Measurements from ENCODE around the gene SEC11C.

The SEC11C gene

GRCh38 chr18:59172664-59173249 is 33.1 kb downstream of the SEC11C start:
- TF ChIP-seq GATA2 (IDR thresholded peaks at IDR 0.05; ENCODE audit: low read depth, low read length) (no peak), GATA3 (IDR thresholded peaks at IDR 0.05; ENCODE audit: low read depth, low read length) (no peak)

GRCh38 chr18:59177485-59177884 is 37.8 kb downstream of the SEC11C start:
- TF ChIP-seq GATA2 (IDR thresholded peaks at IDR 0.05; ENCODE audit: low read depth, low read length) = no peak
- TF ChIP-seq GATA3 (IDR thresholded peaks at IDR 0.05; ENCODE audit: low read depth, low read length) = no peak

DNA sequence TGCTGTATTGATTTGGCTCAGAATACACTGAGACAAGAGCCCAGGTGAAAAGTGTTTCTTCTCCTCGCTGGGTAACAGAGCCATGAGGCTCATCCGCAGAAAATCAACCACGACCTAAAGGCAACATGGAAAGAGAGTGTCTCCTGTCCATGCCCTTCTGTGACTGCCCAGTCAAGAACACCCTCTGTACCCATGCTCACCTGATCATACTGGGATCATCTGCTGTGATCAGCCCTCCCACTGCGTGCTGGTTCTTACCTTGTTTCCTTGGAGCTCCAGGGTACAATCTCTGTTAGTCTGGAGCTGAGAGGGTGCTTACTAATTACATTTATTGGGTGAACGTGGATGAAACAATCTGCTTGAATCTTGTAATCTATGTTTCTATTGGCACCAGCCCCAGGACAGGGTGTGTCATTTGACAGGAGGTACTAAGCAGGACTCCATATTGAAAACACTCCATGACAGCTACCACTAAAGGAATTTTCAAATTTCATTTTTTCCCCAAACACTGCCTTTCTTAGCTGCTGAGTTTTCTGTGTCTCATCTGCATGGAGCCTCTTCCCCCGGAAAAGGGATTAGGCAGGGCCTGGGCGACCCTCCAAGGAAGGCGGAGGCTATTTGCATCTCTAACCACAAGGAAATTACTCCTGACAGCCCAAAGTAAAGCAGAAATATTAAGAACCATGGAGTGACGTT is 40.6 kb downstream of the SEC11C start:
- TF ChIP-seq GATA2 (IDR thresholded peaks at IDR 0.05; ENCODE audit: low read depth, low read length) = no peak
- no peak for TF ChIP-seq GATA3 (IDR thresholded peaks at IDR 0.05; ENCODE audit: low read depth, low read length)

- no peak for TF ChIP-seq GATA3 (IDR thresholded peaks at IDR 0.05; ENCODE audit: low read depth, low read length)
- no peak for TF ChIP-seq GATA2 (IDR thresholded peaks at IDR 0.05; ENCODE audit: low read depth, low read length)
Observed at GRCh38 chr18:59182673-59183072, 43.0 kb downstream of the SEC11C start.

DNA sequence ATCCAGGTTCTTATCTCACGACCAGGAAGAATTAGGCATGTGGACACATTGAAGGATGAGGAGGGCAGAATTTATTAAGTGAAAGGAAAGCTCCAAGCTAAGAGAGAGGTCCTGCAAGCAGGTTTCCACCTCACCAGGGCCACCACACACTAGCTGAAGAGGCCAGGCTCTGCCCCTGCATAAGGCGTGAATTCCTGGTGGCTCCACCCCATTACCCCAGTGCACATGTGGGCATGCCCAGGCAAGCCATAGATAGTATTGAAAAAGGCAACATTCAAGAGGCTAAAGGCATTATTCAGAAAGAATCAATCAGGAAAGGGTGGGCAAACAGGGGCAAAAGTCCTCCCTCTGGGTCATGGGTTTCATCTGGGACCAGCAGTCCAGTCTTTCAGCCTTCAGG is 49.3 kb downstream of the SEC11C start:
- TF ChIP-seq GATA2 (IDR thresholded peaks at IDR 0.05; ENCODE audit: low read depth, low read length) (no peak), GATA3 (IDR thresholded peaks at IDR 0.05; ENCODE audit: low read depth, low read length) (no peak)

DNA sequence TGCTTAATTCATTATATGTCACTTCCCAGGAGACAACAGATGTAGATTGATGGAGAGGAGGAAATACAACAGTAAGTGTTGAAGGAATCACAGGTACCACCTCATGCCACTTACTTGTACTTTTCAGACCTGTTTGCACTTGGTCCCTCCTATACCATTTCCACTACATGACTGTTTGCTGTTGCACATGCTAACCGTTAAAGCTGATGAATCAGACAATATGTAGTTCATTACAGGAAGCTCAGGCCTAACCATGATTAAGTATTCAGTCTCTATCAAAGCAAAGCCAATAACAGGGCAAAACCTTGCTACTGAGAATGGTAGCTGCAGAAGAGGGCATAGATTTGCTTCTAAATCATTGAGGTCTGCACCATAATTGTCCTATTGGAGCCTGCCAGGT is 50.1 kb downstream of the SEC11C start:
- TF ChIP-seq GATA3 (IDR thresholded peaks at IDR 0.05; ENCODE audit: low read depth, low read length) (no peak), GATA2 (IDR thresholded peaks at IDR 0.05; ENCODE audit: low read depth, low read length) (no peak)

DNA sequence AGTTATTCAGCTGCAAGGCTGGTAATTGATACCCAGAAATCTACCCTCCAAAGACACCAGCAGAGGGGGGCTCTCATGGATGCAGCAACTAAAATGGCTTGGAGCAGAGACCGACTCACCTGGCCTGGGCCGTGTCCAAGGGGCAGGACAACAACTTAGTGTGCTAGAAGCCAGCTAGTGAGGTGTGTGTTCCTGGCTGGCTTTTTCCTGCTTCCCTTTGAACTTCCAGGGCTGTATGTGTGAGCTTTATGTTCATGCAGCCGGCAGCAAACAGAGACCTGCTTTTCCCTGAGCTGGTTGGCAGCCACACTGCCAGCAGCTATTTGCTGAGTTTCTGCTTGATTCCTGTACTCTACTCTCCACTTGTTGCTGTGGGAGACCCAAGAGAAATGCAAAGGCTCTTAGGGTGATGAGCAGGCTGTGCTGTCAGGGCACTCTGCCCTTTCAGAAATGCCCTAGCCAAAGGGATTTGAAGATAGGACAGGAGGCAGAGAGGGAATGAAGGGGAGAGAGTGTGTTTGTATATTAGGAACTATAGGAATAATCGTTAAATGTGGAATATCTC is 56.6 kb downstream of the SEC11C start:
- TF ChIP-seq GATA2 (IDR thresholded peaks at IDR 0.05; ENCODE audit: low read depth, low read length) (no peak), GATA3 (IDR thresholded peaks at IDR 0.05; ENCODE audit: low read depth, low read length) (no peak)

- TF ChIP-seq GATA2 (IDR thresholded peaks at IDR 0.05; ENCODE audit: low read depth, low read length) = no peak
- TF ChIP-seq GATA3 (IDR thresholded peaks at IDR 0.05; ENCODE audit: low read depth, low read length) = no peak
Observed at GRCh38 chr18:59197636-59198035, 58.0 kb downstream of the SEC11C start.

- no peak for TF ChIP-seq GATA2 (IDR thresholded peaks at IDR 0.05; ENCODE audit: low read depth, low read length)
- no peak for TF ChIP-seq GATA3 (IDR thresholded peaks at IDR 0.05; ENCODE audit: low read depth, low read length)
Observed at GRCh38 chr18:59198215-59198614, 58.5 kb downstream of the SEC11C start.

DNA sequence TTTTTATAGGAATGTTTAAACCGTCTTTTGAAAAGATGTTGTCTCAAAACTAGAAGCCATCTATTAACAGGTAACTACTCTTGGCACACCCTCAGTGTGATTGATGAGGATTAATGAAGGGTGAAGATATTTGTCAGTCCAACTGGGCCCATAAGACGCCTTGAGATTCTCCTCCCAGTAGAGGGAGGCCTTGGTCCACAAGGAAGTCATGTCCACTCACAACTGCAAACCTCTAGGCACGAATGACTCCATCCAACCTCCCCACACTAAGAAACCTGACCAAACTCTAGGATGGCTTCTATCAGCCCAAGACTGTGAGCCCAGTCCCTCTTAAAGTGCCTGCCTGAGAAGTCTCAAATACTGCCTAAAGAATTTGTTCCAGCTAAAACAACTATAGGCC is 61.1 kb downstream of the SEC11C start:
- TF ChIP-seq GATA3 (IDR thresholded peaks at IDR 0.05; ENCODE audit: low read depth, low read length) (no peak), GATA2 (IDR thresholded peaks at IDR 0.05; ENCODE audit: low read depth, low read length) (no peak)

DNA sequence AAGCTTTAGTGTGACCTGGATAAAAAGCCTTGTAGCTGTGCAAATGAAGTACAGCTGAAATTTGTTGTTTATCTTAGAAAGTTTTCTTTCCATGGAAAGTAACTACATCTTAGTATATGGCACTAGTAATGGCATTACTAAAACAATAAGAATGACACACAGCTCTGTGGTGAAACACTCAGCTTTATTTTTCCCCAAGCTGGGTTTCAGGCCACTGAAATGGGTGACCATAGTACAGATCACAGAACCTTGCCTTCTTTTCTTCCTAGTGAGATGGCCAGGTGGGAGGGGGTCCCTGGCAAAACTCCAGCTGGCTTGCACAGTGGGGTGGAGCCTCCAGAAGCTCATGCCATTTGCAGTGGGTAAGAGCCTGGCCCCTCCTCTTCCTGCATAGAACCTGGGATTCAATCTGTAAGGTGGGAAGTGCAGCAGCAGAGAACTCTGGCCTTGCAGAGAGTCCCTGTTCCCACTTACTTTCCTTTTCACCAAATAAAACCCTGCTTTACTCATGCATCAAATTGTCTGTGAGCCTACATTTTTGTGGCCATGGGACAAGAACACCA is 62.7 kb downstream of the SEC11C start:
- no peak for TF ChIP-seq GATA3 (IDR thresholded peaks at IDR 0.05; ENCODE audit: low read depth, low read length)
- no peak for TF ChIP-seq GATA2 (IDR thresholded peaks at IDR 0.05; ENCODE audit: low read depth, low read length)

- no peak for TF ChIP-seq GATA3 (IDR thresholded peaks at IDR 0.05; ENCODE audit: low read depth, low read length)
- TF ChIP-seq GATA2 (IDR thresholded peaks at IDR 0.05; ENCODE audit: low read depth, low read length) = no peak
Observed at GRCh38 chr18:59207506-59207905, 67.8 kb downstream of the SEC11C start.
